Measurements from ENCODE around the gene OR51A4. TPM values are rescaled to one million over a fixed set of nuclear protein-coding genes. Genes with fewer than 3 reads are reported as not detected.

The OR51A4 gene
- total RNA-seq, 1 experiment from 2014 or later: not detected

GRCh38 chr11:4916581-4916980, 30.8 kb downstream of the OR51A4 start:
- no peaks in the 10 kb centered on the region for H3K79me2 ChIP-seq (ENCODE audit: insufficient read depth, low read length)
- ChIA-PET POLR2A (no interaction called here), RAD21 (ENCODE audit: low non-redundant PET in 1 of 2, low total read pairs in 2 of 2, uncharacterized antibody in 2 of 2, unreplicated experiment in 2 of 2) (no interaction called here), CTCF (no interaction called here)
- H3K36me3 ChIP-seq (ENCODE audit: control insufficient read depth in 1 of 2, insufficient read depth in 2 of 2, low read length in 2 of 2): no peaks in the 10 kb centered on the region
- no TSS peak for BruUV-seq (replicated peaks)
- intact Hi-C loops (cut with micrococcal nuclease): no loop called here
- no peak overlapping the region for H3K27ac ChIP-seq (ENCODE audit: low read depth, low read length)
- no peak overlapping the region for H2AFZ ChIP-seq (ENCODE audit: low read depth, low read length, poor library complexity, severe bottlenecking)
- no peaks in the 10 kb centered on the region; the same call in 1 of the 2 replicates for H3K9me2 ChIP-seq (ENCODE audit: insufficient read depth)
- no peak for DNase-seq (ENCODE audit: low read depth, low spot score)
- H3K9me3 ChIP-seq (ENCODE audit: control insufficient read depth in 1 of 2, insufficient read depth in 1 of 2, low read depth in 1 of 2, low read length in 2 of 2): no peaks in the 10 kb centered on the region
- no peak overlapping the region for H3K4me3 ChIP-seq (replicated peaks in 1 of 2; ENCODE audit: low read depth in 1 of 2, low read length in 2 of 2)
- H3K9ac ChIP-seq (ENCODE audit: low read length): no peak overlapping the region
- no peaks in the 10 kb centered on the region for H4K20me1 ChIP-seq (ENCODE audit: insufficient read depth)
- no peak for ATAC-seq
- no peaks in the 10 kb centered on the region for H3K4me1 ChIP-seq (ENCODE audit: control insufficient read depth in 1 of 2, insufficient read depth in 2 of 2, low read length in 2 of 2)
- H3K4me2 ChIP-seq (ENCODE audit: low read length): no peak overlapping the region
- H3K27me3 ChIP-seq (ENCODE audit: insufficient read depth, low read length): peaks cover 40% of the 10 kb centered on the region
- TF ChIP-seq SP1 (IDR thresholded peaks at IDR 0.05; ENCODE audit: low read depth): no peak
- no peak for TF ChIP-seq SRF (IDR thresholded peaks at IDR 0.05; ENCODE audit: low read depth)

DNA sequence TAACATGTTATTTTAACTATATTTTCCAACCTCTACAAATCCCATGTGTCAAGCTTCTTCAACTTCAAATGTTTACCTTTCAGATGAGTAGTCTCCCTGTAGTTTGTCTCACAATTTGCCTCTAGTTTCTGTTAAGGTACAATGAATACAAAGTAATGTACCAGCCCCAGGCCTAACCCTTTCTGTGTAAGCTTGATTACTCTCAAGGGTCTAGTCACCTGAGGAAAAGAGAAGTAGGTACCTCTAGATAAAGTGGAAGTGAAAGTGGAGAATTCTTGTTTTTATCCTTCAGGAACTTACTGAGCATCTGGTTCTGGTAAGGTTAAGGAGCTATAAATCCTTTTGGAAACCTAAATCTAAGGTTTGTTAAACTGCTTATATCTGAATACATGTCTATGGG, 43.9 kb downstream of the OR51A4 start, which contains the start of gene OR51A7:
TSS of gene OR51A7 (plus strand) at position 300 of the 400 bp plus-strand sequence. CDS start 3,587 bp downstream, outside the sequence.
- ChIA-PET CTCF (no interaction called here), RAD21 (ENCODE audit: low non-redundant PET in 1 of 2, low total read pairs in 2 of 2, uncharacterized antibody in 2 of 2, unreplicated experiment in 2 of 2) (no interaction called here), POLR2A (no interaction called here)
- ATAC-seq (no peak), DNase-seq (ENCODE audit: low read depth, low spot score) (no peak)
- TF ChIP-seq ELF1 (IDR thresholded peaks at IDR 0.05; ENCODE audit: borderline replicate concordance, low read depth) (no peak), ZNF274 (IDR thresholded peaks at IDR 0.05; ENCODE audit: low read depth, low read length) (no peak), RAD21 (IDR thresholded peaks at IDR 0.05; ENCODE audit: low read depth) (no peak)
- TF ChIP-seq, protein P1, sequence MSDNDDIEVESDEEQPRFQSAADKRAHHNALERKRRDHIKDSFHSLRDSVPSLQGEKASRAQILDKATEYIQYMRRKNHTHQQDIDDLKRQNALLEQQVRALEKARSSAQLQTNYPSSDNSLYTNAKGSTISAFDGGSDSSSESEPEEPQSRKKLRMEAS (IDR thresholded peaks at IDR 0.05): no peak
- H3K4me2 ChIP-seq (ENCODE audit: low read length): no peak within 1 kb of the TSS
- BruUV-seq (replicated peaks): no TSS peak
- no peaks in the 10 kb centered on the region for H3K9me2 ChIP-seq (ENCODE audit: insufficient read depth)
- H3K27ac ChIP-seq (ENCODE audit: low read depth, low read length): no peak within 1 kb of the TSS
- no peaks in the 10 kb centered on the region for H3K4me1 ChIP-seq (ENCODE audit: control insufficient read depth in 1 of 2, insufficient read depth in 2 of 2, low read length in 2 of 2)
- H4K20me1 ChIP-seq (ENCODE audit: insufficient read depth): no peaks in the 10 kb centered on the region
- H3K36me3 ChIP-seq (ENCODE audit: control insufficient read depth in 1 of 2, insufficient read depth in 2 of 2, low read length in 2 of 2): no peaks in the 10 kb centered on the region
- H3K27me3 ChIP-seq (ENCODE audit: insufficient read depth, low read length): peaks cover 14% of the 10 kb centered on the region; the same call in 1 of the 2 replicates
- H3K9ac ChIP-seq (ENCODE audit: low read length): no peak within 1 kb of the TSS
- H3K9me3 ChIP-seq (ENCODE audit: control insufficient read depth in 1 of 2, insufficient read depth in 1 of 2, low read depth in 1 of 2, low read length in 2 of 2): no peaks in the 10 kb centered on the region
- H2AFZ ChIP-seq (ENCODE audit: low read depth, low read length, poor library complexity, severe bottlenecking): no peak within 1 kb of the TSS
- intact Hi-C loops (cut with micrococcal nuclease): no loop called here
- H3K4me3 ChIP-seq (replicated peaks in 1 of 2; ENCODE audit: low read depth in 1 of 2, low read length in 2 of 2): no peak within 1 kb of the TSS
- H3K79me2 ChIP-seq (ENCODE audit: insufficient read depth, low read length): no peaks in the 10 kb centered on the region

Other genes starting within 250 kb of the OR51A4 start
- not detected for gene OR51E2, start 249.8 kb downstream of the OR51A4 start, total RNA-seq (2021; ENCODE audit: unreplicated experiment)
- not detected for gene MMP26, start 242.8 kb downstream of the OR51A4 start, total RNA-seq (2021; ENCODE audit: unreplicated experiment)
- gene OR51F1, start 177.7 kb downstream of the OR51A4 start, total RNA-seq (2021; ENCODE audit: unreplicated experiment): not detected
- gene OR52R1, start 143.2 kb downstream of the OR51A4 start, total RNA-seq (2021; ENCODE audit: unreplicated experiment): not detected
- not detected for gene OR51F2, start 126.3 kb downstream of the OR51A4 start, total RNA-seq (2021; ENCODE audit: unreplicated experiment)
- gene OR51S1, start 98.4 kb downstream of the OR51A4 start, total RNA-seq (2021; ENCODE audit: unreplicated experiment): not detected
- gene OR51T1, start 65.7 kb downstream of the OR51A4 start, total RNA-seq (2021; ENCODE audit: unreplicated experiment): not detected
- not detected for gene OR51A7, start 43.8 kb downstream of the OR51A4 start, total RNA-seq (2021; ENCODE audit: unreplicated experiment)
- not detected for gene OR51G2, start 28.3 kb downstream of the OR51A4 start, total RNA-seq (2021; ENCODE audit: unreplicated experiment)
- gene OR51G1, start 23.3 kb downstream of the OR51A4 start, total RNA-seq (2021; ENCODE audit: unreplicated experiment): not detected
- gene OR51A2, start 8.1 kb upstream of the OR51A4 start, total RNA-seq (2021; ENCODE audit: unreplicated experiment): not detected
- gene OR51L1, start 47.2 kb upstream of the OR51A4 start, total RNA-seq (2021; ENCODE audit: unreplicated experiment): not detected
- not detected for gene OR52J3, start 98.9 kb upstream of the OR51A4 start, total RNA-seq (2021; ENCODE audit: unreplicated experiment)
- not detected for gene OR52E2, start 112.0 kb upstream of the OR51A4 start, total RNA-seq (2021; ENCODE audit: unreplicated experiment)
- not detected for gene OR52E1, start 122.0 kb upstream of the OR51A4 start, total RNA-seq (2021; ENCODE audit: unreplicated experiment)
- not detected for gene OR52A5, start 190.8 kb upstream of the OR51A4 start, total RNA-seq (2021; ENCODE audit: unreplicated experiment)
- not detected for gene OR52A1, start 207.2 kb upstream of the OR51A4 start, total RNA-seq (2021; ENCODE audit: unreplicated experiment)